Activated naive CD4-positive, alpha-beta T cell (primary cell): Measurements from ENCODE around the gene PTPRT.

Experiments
- DNase-seq, 4 experiments: peaks; one replicate each; lab custom pipeline; 2025; lab: John Stamatoyannopoulos, UW

Gene PTPRT

DNA sequence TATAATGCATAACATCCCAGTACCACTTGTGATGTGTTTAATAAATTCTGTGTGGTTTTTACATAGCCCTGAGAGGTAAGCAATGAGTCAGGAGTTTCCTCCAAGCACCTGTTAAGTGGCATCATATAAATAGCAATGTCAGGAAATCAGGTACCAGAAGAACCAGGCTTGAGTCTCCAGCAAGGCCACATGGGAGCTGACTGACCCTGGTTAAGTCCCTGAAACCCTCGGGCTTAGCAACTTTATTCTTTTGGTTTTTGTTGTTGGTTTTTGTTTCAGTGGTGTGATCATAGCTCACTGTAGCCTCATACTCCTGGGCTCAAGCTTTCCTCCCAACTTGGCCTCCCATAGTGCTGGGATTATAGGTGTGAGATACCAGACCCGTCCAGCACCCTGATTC lies 70.0 kb downstream of the PTPRT start:
- no peak for DNase-seq

DNA sequence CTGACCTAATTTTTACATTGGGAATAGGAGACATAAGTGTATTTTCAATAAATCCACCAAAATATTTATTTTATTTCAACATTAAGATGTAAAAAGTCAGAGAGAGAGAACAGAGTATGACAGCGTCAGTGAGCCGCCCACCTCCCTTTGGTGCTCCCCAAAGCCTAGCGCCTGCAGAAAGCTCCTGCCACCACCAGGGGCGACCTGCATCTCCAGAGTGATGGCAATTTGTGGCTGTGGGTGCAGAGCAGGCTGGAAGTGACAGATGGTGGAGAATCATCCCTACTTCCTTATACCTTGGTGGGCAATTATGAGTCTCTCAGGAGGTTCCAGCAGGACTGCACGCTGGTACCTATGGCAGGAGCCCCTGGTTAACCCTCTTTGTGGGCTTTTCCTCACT lies 87.3 kb downstream of the PTPRT start:
- DNase-seq: no peak

DNA sequence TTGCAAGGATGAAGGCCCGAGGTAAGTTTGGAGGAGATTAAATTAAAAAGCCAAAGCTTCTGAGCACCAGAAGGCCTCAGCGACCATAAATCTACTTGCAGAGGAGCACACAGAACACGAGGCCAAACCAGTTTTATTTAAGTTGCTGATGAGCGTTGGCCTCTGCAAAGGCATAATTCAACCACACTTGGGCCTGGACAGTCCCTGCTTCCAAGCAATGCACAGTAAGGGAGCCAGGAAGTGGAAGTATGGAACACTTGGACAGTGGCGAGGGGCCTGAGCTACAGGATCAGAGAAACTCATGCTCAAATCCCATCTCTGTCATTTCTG lies 92.8 kb downstream of the PTPRT start:
- no peak for DNase-seq

DNA sequence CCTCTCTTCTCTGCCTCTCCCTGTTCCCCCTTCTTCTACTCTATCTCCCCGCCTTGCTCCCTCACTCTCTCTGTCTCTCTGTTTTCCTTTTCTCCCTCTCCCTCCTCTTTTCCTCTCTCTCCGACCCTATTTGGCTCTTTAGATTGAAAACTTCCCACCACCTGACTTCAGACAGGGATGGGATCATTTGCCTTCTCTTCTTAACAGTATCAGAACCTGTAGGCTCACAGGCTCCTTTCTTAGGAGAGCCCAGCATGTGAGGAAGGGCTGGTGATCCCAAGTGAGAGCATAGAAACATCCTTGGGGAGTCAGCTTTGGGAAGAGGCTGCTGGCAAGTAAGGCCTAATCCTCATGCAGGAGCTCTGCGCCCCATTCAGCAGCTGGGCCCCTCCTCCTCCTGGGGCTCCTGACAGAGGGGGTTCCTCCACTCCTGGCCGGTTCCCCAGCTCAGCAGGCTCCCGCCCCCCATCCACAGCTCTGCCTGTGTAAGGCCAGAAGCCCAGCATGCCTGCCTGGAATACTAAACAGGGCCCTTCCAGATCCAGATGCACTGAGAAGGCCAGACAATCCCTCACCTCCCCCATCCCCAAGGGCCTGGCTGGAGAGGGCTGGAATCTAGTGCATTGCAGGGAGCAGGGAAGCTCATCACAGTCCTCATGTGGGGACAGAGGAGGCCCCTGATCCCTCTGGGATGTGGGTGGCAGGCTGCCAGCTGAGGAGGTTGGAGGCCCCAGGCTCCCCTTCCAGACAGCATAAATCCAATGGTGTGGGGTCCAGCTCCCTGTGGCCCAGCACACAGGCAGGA lies 93.4 kb downstream of the PTPRT start:
- DNase-seq: no peak

DNA sequence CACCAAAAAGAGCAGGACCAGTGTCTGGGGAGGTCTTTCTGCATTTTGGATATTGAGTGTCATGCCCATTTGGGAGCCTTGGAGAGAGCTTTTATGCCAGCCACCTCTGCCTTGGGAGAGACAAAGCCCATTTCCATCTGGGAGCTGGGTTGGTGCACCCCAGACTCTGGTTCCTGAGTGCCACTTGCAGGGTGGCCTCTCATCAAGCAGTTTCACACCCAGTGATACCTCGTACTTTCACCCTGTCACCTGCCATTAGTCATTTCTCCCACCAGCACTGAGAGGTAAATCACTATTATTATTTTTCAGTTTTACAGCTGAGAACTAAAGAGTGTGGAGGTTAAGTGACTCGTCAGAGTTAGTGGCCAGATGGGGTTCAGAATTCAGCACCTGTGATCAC lies 94.7 kb downstream of the PTPRT start:
- DNase-seq: no peak

DNA sequence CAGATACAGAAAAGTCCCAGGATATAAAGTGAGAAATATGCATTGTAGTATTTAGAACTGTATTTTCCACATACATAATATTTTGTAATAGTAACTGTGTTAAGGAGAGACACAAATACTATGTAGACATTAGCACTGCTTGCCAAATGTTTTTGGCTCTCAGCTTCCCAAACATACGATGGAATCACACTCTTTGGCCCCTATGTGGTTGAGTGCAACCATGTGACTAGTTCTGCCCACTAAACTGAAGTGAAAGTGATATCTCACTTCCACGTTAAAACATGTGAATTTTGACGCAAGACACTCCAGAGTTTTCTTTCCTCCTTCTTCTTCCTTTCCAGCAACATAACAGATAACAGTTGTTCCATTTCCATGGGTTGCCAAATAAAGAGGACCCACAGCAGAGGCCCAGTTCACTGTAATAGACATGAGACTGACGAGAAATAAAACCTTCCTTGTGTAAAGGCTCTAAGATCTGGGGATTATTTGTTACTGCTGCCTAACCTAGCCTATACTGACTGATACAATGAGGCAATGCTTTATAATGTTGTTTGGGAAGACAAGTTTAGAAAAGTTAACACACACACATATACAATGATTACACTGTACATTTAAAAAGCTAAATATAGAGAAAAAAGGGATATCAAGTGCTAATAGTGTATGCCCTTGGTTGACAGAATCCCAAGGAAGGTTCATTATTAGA lies 97.2 kb downstream of the PTPRT start:
- DNase-seq: no peak

DNA sequence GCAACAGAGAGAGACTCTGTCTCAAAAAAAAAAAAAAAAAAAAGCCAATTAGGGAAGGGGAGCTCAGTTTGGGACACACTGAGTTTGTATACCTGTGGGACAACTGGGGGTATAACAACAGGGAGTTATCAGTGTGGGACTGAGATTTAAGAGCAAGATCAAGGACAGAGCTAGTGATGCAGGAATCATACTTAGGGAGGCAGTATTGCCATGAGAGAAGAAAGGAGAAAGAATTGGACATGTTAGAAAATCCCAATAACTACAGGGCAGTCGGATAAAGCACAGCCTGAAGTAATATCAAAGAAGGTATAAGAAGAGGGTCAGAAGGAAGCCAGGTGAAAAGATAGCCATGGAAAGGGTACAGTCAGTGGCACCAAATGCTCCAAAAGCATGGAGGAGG lies 121.2 kb downstream of the PTPRT start:
- no peak for DNase-seq

DNA sequence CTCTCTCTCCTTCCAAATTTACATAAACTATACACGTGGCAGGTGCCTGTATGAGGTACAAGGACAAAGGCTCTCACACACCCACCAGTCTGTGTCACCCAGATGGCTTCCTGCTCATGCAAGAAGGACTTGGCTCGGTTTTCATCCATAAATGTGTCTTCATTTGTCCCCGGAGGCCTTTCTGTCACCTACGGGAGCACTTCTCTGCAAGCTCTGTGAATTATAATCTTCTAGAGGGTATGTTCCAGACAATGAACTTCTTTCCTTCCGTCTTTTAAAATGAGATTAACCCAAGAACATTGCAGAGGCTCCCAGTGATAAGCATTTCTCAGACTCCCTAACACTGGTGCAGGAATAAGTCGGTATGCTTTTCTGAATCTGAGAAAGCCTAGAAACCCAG lies 123.6 kb downstream of the PTPRT start:
- DNase-seq: no peak

DNA sequence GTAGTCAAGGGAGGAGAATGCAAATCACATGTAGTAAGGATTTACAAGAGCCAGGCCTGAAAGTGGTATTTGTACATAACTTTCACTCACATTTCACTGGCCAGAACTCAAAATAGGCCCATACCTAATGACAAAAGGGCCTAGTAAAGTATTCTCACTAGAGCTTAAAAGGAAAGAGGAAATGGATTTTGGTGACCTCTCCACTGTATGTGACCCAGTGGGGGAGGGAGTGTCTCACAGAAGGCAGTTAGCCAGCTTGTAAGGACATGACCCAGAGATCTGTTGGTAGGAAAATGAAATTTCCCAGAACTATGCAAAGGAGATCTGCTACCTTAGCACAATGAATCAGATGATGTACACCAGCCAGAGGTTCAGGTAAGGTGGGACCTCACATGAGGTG lies 124.4 kb downstream of the PTPRT start:
- no peak for DNase-seq

DNA sequence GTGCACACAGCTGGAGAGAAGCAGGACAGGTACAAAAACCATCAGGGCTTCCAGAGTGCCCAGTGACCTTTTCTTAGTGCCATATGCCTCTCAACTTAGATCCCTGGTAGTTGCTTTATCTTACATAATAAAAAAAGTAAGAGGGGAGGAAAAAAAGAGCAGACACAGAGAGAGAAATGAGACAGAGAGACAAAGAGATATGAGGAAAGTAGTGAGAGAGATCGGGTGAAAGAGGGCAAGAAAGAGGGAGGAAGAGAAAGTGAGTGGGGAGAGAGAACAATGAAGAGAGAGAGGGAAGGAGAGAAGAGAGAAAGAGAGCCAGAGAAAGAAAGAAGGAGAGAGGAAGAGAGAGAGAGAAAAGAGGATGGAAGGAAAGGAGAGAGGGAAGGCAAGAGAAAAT lies 131.6 kb downstream of the PTPRT start:
- no peak for DNase-seq

DNA sequence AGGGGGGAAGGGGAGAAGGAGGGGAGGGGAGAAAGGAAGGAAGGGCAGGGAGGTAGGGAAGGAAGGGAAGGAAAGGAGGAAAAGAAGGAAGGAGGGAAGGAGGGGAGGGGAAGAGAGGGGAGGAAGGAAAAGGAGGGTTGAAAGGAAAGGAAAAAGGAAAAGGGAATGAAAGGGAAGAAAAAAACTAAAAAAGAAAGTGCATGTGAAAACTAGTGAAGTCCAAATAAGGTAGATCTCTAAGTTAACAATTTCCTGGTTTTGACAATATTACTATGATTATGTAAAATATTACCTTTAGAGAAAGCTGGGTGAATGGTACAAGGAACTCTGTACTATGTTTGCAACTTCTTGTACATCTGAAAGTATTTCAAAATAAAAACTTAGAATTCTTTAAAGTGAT lies 132.4 kb downstream of the PTPRT start:
- no peak for DNase-seq

DNA sequence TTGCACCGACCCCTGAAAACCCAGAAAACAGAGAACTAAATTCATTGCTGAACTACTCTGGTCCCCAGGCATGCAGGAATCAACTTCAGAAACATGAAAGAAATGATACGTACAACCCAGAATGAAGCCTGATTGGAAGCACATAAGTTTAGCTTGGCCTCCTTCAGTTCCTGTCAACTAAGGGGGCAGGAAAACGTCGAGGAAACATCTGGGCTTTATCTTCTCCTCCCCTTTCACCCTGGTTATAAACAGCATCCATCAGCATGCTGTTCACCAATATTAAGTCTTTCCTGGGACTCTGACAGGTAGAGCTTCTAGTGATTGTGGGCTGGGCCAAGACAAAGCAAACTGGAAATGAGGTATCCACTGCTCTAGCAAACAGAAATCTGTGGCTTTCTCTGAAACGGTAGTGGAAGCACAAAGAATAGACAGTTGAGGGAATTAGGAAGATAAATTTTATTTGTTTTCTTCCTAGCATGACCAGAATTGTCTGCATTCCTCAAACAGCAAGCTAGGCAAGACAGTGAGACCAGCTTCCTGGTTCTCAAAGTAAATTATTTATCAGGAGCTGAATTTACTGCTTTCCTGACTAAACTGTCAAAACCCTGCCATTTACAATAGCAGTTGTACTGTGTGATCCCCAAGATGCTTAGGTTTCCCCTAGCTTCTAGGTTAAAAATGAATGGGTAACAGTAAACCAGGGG lies 134.4 kb downstream of the PTPRT start:
- DNase-seq: no peak

DNA sequence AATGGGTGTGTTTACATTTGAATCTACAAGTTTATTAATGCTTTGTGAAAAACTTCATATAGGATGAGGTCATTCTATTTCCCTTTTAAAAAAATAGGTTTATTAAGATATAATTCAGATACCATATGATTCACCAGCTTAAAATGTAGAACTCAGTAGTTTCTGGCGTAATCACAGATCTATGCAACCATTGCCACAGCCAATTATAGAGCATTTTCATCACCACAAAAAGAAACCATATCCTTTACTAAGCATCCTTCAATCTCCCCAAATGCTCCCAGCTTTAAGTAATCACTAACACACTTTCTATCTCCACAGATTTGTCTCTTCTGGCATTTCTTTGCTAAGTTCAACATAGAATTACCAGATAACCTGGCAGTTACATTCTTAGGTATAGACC lies 137.2 kb downstream of the PTPRT start:
- no peak for DNase-seq

DNA sequence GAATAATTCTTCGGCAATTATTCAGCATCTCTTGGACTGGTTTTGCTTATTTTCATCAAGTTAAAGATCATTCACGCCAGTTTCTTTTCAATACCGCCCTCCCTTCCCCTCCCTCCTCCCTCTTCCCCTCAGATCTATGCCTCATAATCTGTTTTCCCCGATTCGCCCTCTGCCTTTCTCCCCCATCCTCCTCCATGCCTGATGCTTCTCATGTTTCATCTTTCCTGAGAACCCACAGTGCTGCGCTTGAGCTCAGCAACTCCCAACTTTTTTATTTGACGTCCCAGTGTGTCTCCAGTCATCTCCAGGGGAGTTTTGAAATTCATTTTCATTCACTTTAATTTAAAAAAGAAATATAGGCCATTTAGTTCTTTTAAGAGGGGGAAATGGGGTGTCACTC lies 142.7 kb downstream of the PTPRT start:
- no peak for DNase-seq

DNA sequence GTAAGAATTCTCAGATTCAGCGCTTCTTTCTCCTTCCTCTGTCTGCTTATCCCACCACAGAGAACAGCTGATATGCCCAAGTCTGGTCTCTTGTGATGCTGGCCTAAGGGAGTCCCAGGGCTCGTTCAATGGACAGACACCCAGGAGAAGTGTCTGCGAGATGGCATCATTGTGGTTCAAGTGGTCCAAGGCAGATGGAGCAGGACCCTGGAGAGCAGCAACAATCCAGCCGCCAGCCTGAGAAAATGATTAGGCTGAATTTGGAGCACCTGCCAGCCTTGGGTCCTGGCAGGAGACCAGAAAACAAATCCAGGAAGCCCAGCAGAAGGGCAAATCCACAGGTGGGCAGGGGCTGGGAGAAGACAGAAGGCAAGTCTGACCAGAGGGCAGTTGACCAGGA lies 145.8 kb downstream of the PTPRT start:
- DNase-seq: no peak

DNA sequence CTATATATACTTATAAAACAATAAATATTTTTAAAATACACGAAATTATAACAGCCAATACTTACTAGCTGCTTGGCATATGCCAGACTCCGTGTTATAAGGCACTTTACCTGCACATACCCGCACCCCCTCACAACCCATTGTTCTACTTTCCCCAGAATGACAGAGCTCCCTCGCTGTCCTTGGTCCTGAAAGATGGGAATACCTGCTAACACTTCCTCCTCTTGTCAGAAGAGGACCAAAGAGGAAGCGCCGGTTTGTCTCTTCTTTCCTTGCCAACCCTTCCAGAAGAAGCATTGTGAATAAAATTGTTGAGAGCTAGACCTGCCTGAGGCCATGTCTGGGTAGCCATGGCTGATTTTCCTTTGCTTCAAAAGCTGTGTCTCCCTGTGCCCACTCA lies 149.3 kb downstream of the PTPRT start:
- no peak for DNase-seq

DNA sequence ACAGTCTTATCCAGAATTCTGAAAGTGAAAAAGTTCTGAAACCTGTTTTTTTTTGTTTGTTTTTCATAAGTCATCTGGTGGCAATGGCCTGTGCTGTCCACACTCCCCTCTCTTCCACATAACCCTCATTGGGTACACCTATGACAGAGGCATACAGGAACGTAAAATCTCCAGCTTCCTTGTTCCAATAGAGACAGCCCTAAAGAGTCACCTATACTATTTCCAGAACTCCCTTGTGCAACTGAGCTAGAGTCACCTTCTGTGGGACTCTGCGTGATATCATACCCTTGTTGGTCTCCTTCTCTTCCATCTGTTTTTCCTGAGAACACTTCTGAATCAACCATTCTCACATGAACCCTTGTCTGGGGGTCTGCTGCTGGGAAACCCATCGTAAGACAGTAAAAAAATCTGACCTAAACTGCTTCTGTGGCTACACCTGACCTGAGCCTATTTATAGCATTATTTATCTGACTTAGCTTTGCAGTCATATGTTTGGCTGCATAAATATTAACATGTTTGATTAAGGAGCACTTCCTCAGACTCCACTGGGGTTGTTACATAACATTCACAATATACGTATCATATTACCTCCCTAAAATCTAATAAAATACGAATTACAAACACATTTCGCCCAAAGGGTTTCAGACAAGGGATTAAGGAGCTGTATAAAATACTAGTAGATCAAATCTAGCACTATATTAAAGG lies 151.9 kb downstream of the PTPRT start:
- DNase-seq: no peak

DNA sequence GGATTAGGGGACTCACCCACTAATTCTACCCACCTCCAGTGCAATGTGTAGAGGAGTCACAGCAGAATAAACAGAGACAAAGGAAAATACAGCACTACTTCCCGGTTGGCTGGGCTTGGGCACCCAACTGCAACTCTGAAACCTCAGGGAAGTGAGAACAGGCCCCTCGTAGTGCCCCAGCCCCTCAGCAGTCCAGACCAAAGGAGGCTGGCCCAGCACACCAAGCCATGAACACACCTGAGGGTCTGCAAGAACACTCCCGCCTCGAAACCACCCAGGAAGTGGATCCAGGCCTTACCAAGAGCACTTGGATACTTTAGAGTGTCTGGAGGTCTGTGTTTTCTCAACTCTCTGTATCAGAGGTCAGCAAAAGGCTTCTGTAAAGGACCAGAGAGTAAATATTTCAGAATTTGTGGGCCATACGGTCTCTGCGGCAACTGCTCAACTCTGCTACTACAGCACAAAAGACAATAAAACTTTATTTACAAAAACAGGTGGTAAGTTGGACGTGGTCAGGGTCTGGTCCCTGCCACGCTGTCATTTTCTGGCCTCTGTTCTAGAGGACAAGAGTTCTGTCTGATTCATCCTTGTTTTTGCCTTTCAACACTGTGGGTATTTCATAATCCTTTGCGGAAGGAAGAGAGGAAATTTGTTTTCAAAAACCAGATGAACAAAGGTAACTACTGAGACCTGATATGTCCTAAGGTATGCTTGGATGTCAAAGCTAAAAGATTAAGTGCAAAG lies 154.6 kb downstream of the PTPRT start:
- no peak for DNase-seq

DNA sequence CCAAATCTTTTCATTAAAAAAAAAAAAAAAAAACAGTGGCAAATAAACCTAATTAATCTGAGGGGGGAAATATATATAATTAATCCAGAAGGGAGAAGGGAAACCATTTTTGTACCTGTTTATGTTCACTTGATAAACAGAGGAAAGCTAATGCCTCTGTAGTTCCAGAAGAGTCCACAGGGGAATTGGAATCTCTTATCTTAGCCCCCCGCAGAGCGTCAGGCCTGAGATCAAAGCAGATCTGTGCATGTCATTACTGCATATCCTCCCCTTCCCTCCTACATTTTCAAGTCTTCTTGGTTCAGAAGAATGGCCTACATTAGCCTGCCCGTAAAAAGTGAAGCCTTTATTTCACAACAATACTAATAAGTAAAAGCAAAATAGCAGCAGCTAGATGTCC lies 157.2 kb downstream of the PTPRT start:
- DNase-seq: no peak

DNA sequence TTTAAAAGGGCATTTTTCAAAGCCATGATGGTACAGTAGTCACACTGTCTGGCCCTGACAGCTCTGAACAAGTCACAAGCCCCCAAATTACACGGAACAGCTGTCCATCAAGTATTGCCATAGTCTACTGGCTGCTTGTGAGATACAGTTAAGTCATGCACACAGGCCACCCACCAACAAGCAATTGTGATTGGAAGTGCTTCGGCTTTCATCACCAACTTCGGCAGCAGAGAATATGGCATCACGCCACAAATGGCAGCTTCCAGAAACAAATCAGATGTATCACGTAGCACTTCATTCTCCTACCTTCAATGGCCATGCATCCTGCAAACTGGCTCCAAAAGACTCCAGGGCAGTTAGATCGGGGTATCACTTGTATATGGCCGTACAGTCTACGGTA lies 160.5 kb downstream of the PTPRT start:
- no peak for DNase-seq

DNA sequence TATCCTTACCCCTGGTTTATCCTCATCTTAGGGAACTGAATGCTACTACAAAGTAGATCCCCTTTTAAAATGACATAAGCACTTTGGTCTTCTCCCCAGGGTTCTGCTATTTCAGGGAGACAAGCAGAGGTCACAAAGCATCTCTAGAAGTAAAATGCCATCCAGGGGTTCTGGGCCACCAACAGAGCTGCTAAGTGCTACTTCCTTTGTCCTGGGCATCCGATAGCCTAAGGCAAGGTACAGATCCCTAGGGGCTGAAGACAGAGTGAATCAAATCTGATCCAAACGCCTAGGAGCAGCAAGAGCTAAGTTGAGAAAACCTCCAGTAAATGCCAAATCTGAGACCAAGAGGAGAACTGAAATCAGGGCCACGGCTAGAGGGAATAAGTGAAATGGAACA lies 161.2 kb downstream of the PTPRT start:
- no peak for DNase-seq

DNA sequence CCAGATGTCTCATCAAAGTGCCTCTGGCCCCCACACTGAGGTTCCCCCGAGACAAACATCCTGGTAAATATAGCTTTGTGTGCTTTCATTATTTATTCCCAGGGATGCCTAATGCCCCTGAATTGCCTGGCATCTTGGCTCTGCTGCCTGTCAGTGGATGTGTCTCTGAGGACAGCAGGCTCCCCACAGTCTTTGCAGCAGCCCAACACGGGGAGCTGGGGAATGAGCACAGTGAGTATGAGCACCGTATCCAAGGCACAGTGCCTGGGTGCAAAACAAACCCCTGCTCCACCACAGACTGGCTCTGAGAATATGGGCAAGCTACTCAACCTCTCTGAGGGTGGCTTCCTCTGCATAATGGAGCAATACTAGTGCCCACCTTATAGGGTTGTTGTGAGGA lies 165.9 kb downstream of the PTPRT start:
- no peak for DNase-seq
